Activated naive CD4-positive, alpha-beta T cell treated with anti-CD3 and anti-CD28 coated beads, Interleukin-2, amount 50 U/mL, for 24 hours (primary cell): ENCODE data around the gene KLHL29.
A peak's percentile ranks its signal among the peaks of the same experiment; 100 is the strongest.

Source experiments
- H3K27ac Mint-ChIP-seq: one replicate; pipeline ENCODE4 v1.8.0; 2021; ENCODE audit warnings: mild to moderate bottlenecking, mixed read lengths
- H3K27me3 Mint-ChIP-seq: one replicate; pipeline ENCODE4 v1.8.0; 2021; ENCODE audit warnings: mixed read lengths
- H3K36me3 Mint-ChIP-seq: one replicate; pipeline ENCODE4 v1.8.0; 2021; ENCODE audit warnings: mixed read lengths
- H3K4me1 Mint-ChIP-seq: one replicate; pipeline ENCODE4 v1.8.0; 2021; ENCODE audit warnings: mixed read lengths
- H3K4me3 Mint-ChIP-seq: one replicate; pipeline ENCODE4 v1.8.0; 2021; ENCODE audit warnings: mild to moderate bottlenecking, mixed read lengths
- H3K9me3 Mint-ChIP-seq: one replicate; pipeline ENCODE4 v1.8.0; 2021; ENCODE audit warnings: mixed read lengths

KLHL29 gene

GRCh38 chr2:23635442-23636340 lies 250.7 kb downstream of the KLHL29 start:
- no peaks in the 10 kb centered on the region for H3K9me3 Mint-ChIP-seq
- H3K27ac Mint-ChIP-seq: no peak overlapping the region
- peaks cover 8% of the 10 kb centered on the region for H3K36me3 Mint-ChIP-seq
- H3K4me3 Mint-ChIP-seq: no peak overlapping the region
- no peaks in the 10 kb centered on the region for H3K27me3 Mint-ChIP-seq
- H3K4me1 Mint-ChIP-seq: no peaks in the 10 kb centered on the region

GRCh38 chr2:23636426-23636825 lies 251.4 kb downstream of the KLHL29 start:
- Mint-ChIP-seq H3K27me3 (no peaks in the 10 kb centered on the region), H3K4me3 (no peak overlapping the region), H3K4me1 (no peaks in the 10 kb centered on the region), H3K9me3 (no peaks in the 10 kb centered on the region), H3K36me3 (peaks cover 8% of the 10 kb centered on the region), H3K27ac (no peak overlapping the region)

- H3K27ac Mint-ChIP-seq: no peak overlapping the region
- no peaks in the 10 kb centered on the region for H3K4me1 Mint-ChIP-seq
- H3K4me3 Mint-ChIP-seq: no peak overlapping the region
- H3K27me3 Mint-ChIP-seq: no peaks in the 10 kb centered on the region
- H3K36me3 Mint-ChIP-seq: peaks cover 11% of the 10 kb centered on the region
- no peaks in the 10 kb centered on the region for H3K9me3 Mint-ChIP-seq
Observed at GRCh38 chr2:23637011-23637778, 252.2 kb downstream of the KLHL29 start.

GRCh38 chr2:23639406-23639982 lies 254.5 kb downstream of the KLHL29 start:
- Mint-ChIP-seq H3K27ac (peak overlapping the region; percentile 5), H3K4me3 (no peak overlapping the region), H3K36me3 (peaks cover 15% of the 10 kb centered on the region), H3K27me3 (no peaks in the 10 kb centered on the region), H3K4me1 (no peaks in the 10 kb centered on the region), H3K9me3 (no peaks in the 10 kb centered on the region)

GRCh38 chr2:23640711-23641110 lies 255.7 kb downstream of the KLHL29 start:
- Mint-ChIP-seq H3K4me3 (no peak overlapping the region), H3K27ac (no peak overlapping the region), H3K4me1 (no peaks in the 10 kb centered on the region), H3K27me3 (no peaks in the 10 kb centered on the region), H3K36me3 (peaks cover 15% of the 10 kb centered on the region), H3K9me3 (no peaks in the 10 kb centered on the region)

- Mint-ChIP-seq H3K4me1 (no peaks in the 10 kb centered on the region), H3K27ac (no peak overlapping the region), H3K9me3 (no peaks in the 10 kb centered on the region), H3K27me3 (no peaks in the 10 kb centered on the region), H3K4me3 (no peak overlapping the region), H3K36me3 (peaks cover 16% of the 10 kb centered on the region)
Observed at GRCh38 chr2:23642516-23642915, 257.5 kb downstream of the KLHL29 start.

- Mint-ChIP-seq H3K27me3 (no peaks in the 10 kb centered on the region), H3K4me3 (no peak overlapping the region), H3K9me3 (no peaks in the 10 kb centered on the region), H3K27ac (no peak overlapping the region), H3K36me3 (peaks cover 12% of the 10 kb centered on the region), H3K4me1 (no peaks in the 10 kb centered on the region)
Observed at GRCh38 chr2:23645230-23645808, 260.3 kb downstream of the KLHL29 start.

GRCh38 chr2:23647563-23647962 lies 262.6 kb downstream of the KLHL29 start:
- H3K27ac Mint-ChIP-seq: no peak overlapping the region
- H3K36me3 Mint-ChIP-seq: peaks cover 7% of the 10 kb centered on the region
- no peaks in the 10 kb centered on the region for H3K27me3 Mint-ChIP-seq

GRCh38 chr2:23649303-23649702 lies 264.3 kb downstream of the KLHL29 start:
- Mint-ChIP-seq H3K36me3 (peaks cover 3% of the 10 kb centered on the region), H3K4me3 (no peak overlapping the region), H3K27ac (no peak overlapping the region), H3K27me3 (no peaks in the 10 kb centered on the region), H3K9me3 (no peaks in the 10 kb centered on the region), H3K4me1 (no peaks in the 10 kb centered on the region)

More at GRCh38 chr2:23647563-23647962, 262.6 kb downstream of the KLHL29 start:
- no peaks in the 10 kb centered on the region for H3K9me3 Mint-ChIP-seq
- no peaks in the 10 kb centered on the region for H3K4me1 Mint-ChIP-seq
- H3K4me3 Mint-ChIP-seq: no peak overlapping the region

- Mint-ChIP-seq H3K27ac (no peak overlapping the region), H3K9me3 (no peaks in the 10 kb centered on the region), H3K4me1 (no peaks in the 10 kb centered on the region)
Observed at GRCh38 chr2:23649819-23650218, 264.8 kb downstream of the KLHL29 start.

GRCh38 chr2:23651187-23652080 lies 266.5 kb downstream of the KLHL29 start:
- Mint-ChIP-seq H3K9me3 (no peaks in the 10 kb centered on the region), H3K27ac (no peak overlapping the region), H3K4me3 (no peak overlapping the region), H3K36me3 (peaks cover 3% of the 10 kb centered on the region), H3K4me1 (no peaks in the 10 kb centered on the region), H3K27me3 (no peaks in the 10 kb centered on the region)

More at GRCh38 chr2:23649819-23650218, 264.8 kb downstream of the KLHL29 start:
- Mint-ChIP-seq H3K4me3 (no peak overlapping the region), H3K27me3 (no peaks in the 10 kb centered on the region), H3K36me3 (peaks cover 3% of the 10 kb centered on the region)

GRCh38 chr2:23653326-23653725 lies 268.3 kb downstream of the KLHL29 start:
- Mint-ChIP-seq H3K4me1 (no peaks in the 10 kb centered on the region), H3K4me3 (no peak overlapping the region), H3K36me3 (peaks cover 1% of the 10 kb centered on the region), H3K27me3 (no peaks in the 10 kb centered on the region), H3K27ac (no peak overlapping the region), H3K9me3 (no peaks in the 10 kb centered on the region)

- no peak overlapping the region for H3K4me3 Mint-ChIP-seq
- H3K27ac Mint-ChIP-seq: no peak overlapping the region
- no peaks in the 10 kb centered on the region for H3K27me3 Mint-ChIP-seq
- peaks cover 3% of the 10 kb centered on the region for H3K36me3 Mint-ChIP-seq
- peaks cover 3% of the 10 kb centered on the region for H3K4me1 Mint-ChIP-seq
- H3K9me3 Mint-ChIP-seq: no peaks in the 10 kb centered on the region
Observed at GRCh38 chr2:23654756-23655155, 269.8 kb downstream of the KLHL29 start.

GRCh38 chr2:23655934-23656596 lies 271.1 kb downstream of the KLHL29 start:
- H3K27ac Mint-ChIP-seq: no peak overlapping the region
- H3K4me3 Mint-ChIP-seq: no peak overlapping the region
- peaks cover 3% of the 10 kb centered on the region for H3K36me3 Mint-ChIP-seq
- no peaks in the 10 kb centered on the region for H3K27me3 Mint-ChIP-seq
- no peaks in the 10 kb centered on the region for H3K9me3 Mint-ChIP-seq
- peaks cover 3% of the 10 kb centered on the region for H3K4me1 Mint-ChIP-seq
